HAP-1 (cell line): ENCODE measurements around the gene ARNT2.

Experiments
- DNase-seq, 2 experiments: peaks; one replicate each; pipeline ENCODE4 v3.0.0-alpha.2; 2016 to 2020; ENCODE audit warnings: low spot score in 2 of 2
- H3K27me3 ChIP-seq: fragments of 250-450 bp; sonication (Bioruptor Pico); 2 replicates; pipeline ENCODE4 v1.5.1; 2020; ENCODE audit warnings: low read depth, mild to moderate bottlenecking, moderate library complexity
- H3K36me3 ChIP-seq: fragments of 250-450 bp; sonication (Bioruptor Pico); replicated peaks from 2 replicates; pipeline ENCODE4 v1.5.1; 2020; ENCODE audit warnings: mild to moderate bottlenecking
- H3K4me1 ChIP-seq: fragments of 250-450 bp; sonication (Bioruptor Pico); 2 replicates; pipeline ENCODE4 v1.5.1; 2020; ENCODE audit warnings: mild to moderate bottlenecking
- H3K4me3 ChIP-seq: fragments of 250-450 bp; sonication (Bioruptor Pico); 2 replicates; pipeline ENCODE4 v1.5.1; 2020; ENCODE audit warnings: mild to moderate bottlenecking, moderate library complexity
- H3K9me3 ChIP-seq: fragments of 250-450 bp; sonication (Bioruptor Pico); 2 replicates; pipeline ENCODE4 v1.5.1; 2020; ENCODE audit warnings: mild to moderate bottlenecking, moderate library complexity
- in situ Hi-C: fragments of 300-500 bp; cut with MboI; formaldehyde crosslinking; loops from 3 replicates; pipeline ENCODE4 v1.14.3; 2020; ENCODE audit warnings: low sequenced_read_pairs, inconsistent platforms, mixed read lengths

Gene ARNT2

GRCh38 chr15:80485370-80486164, 81.4 kb downstream of the ARNT2 start:
- no peak for DNase-seq
- H3K9me3 ChIP-seq, result no peaks in the 10 kb centered on the region
- H3K4me1 ChIP-seq, result no peaks in the 10 kb centered on the region
- H3K36me3 ChIP-seq, result no peaks in the 10 kb centered on the region
- H3K4me3 ChIP-seq, result no peak overlapping the region
- in situ Hi-C loops, result no loop called here
- H3K27me3 ChIP-seq, result no peaks in the 10 kb centered on the region

GRCh38 chr15:80487839-80488390, 83.7 kb downstream of the ARNT2 start:
- Histone ChIP-seq H3K36me3 (no peaks in the 10 kb centered on the region), H3K4me1 (no peaks in the 10 kb centered on the region), H3K9me3 (no peaks in the 10 kb centered on the region), H3K4me3 (no peak overlapping the region), H3K27me3 (no peaks in the 10 kb centered on the region)
- no peak for DNase-seq
- in situ Hi-C loops, result no loop called here

- no peak overlapping the region for H3K4me3 ChIP-seq
- H3K4me1 ChIP-seq, result no peaks in the 10 kb centered on the region
- no peaks in the 10 kb centered on the region for H3K27me3 ChIP-seq
- no peaks in the 10 kb centered on the region for H3K36me3 ChIP-seq
- in situ Hi-C loops, result no loop called here
- H3K9me3 ChIP-seq, result no peaks in the 10 kb centered on the region
- DNase-seq, result no peak
Measured at GRCh38 chr15:80489030-80489594, 84.9 kb downstream of the ARNT2 start.

- Histone ChIP-seq H3K9me3 (no peaks in the 10 kb centered on the region), H3K4me3 (no peak overlapping the region), H3K36me3 (no peaks in the 10 kb centered on the region), H3K4me1 (no peaks in the 10 kb centered on the region), H3K27me3 (no peaks in the 10 kb centered on the region)
- in situ Hi-C loops, result no loop called here
- DNase-seq, result no peak
Measured at GRCh38 chr15:80490431-80490990, 86.3 kb downstream of the ARNT2 start.

GRCh38 chr15:80491163-80491847, 87.1 kb downstream of the ARNT2 start:
- no peaks in the 10 kb centered on the region for H3K27me3 ChIP-seq
- no peaks in the 10 kb centered on the region for H3K4me1 ChIP-seq
- H3K36me3 ChIP-seq, result no peaks in the 10 kb centered on the region
- H3K9me3 ChIP-seq, result no peaks in the 10 kb centered on the region
- in situ Hi-C loops, result no loop called here
- H3K4me3 ChIP-seq, result no peak overlapping the region
- no peak for DNase-seq

- in situ Hi-C loops, result no loop called here
- Histone ChIP-seq H3K27me3 (no peaks in the 10 kb centered on the region), H3K4me1 (no peaks in the 10 kb centered on the region), H3K36me3 (no peaks in the 10 kb centered on the region), H3K4me3 (no peak overlapping the region), H3K9me3 (no peaks in the 10 kb centered on the region)
- no peak for DNase-seq
Measured at GRCh38 chr15:80492409-80492808, 88.2 kb downstream of the ARNT2 start.

- Histone ChIP-seq H3K4me3 (no peak overlapping the region), H3K36me3 (no peaks in the 10 kb centered on the region), H3K27me3 (no peaks in the 10 kb centered on the region), H3K4me1 (no peaks in the 10 kb centered on the region), H3K9me3 (no peaks in the 10 kb centered on the region)
- in situ Hi-C loops, result no loop called here
- DNase-seq, result peak in 1 of 2 experiments; percentile 1
Measured at GRCh38 chr15:80492874-80493273, 88.7 kb downstream of the ARNT2 start.

- in situ Hi-C loops, result no loop called here
- no peak for DNase-seq
- no peaks in the 10 kb centered on the region for H3K9me3 ChIP-seq
- no peaks in the 10 kb centered on the region for H3K36me3 ChIP-seq
- no peaks in the 10 kb centered on the region for H3K27me3 ChIP-seq
- no peaks in the 10 kb centered on the region for H3K4me1 ChIP-seq
- H3K4me3 ChIP-seq, result no peak overlapping the region
Measured at GRCh38 chr15:80494351-80494751, 90.2 kb downstream of the ARNT2 start.

- no peak for DNase-seq
- H3K27me3 ChIP-seq, result no peaks in the 10 kb centered on the region
- in situ Hi-C loops, result no loop called here
- H3K9me3 ChIP-seq, result no peaks in the 10 kb centered on the region
- no peak overlapping the region for H3K4me3 ChIP-seq
- no peaks in the 10 kb centered on the region for H3K36me3 ChIP-seq
- no peaks in the 10 kb centered on the region for H3K4me1 ChIP-seq
Measured at GRCh38 chr15:80494756-80495155, 90.6 kb downstream of the ARNT2 start.

- no peak for DNase-seq
- no peaks in the 10 kb centered on the region for H3K36me3 ChIP-seq
- in situ Hi-C loops, result no loop called here
- H3K4me3 ChIP-seq, result no peak overlapping the region
- H3K27me3 ChIP-seq, result no peaks in the 10 kb centered on the region
- no peaks in the 10 kb centered on the region for H3K9me3 ChIP-seq
- H3K4me1 ChIP-seq, result no peaks in the 10 kb centered on the region
Measured at GRCh38 chr15:80495401-80495942, 91.3 kb downstream of the ARNT2 start.

GRCh38 chr15:80496096-80496495, 91.9 kb downstream of the ARNT2 start:
- H3K4me1 ChIP-seq, result no peaks in the 10 kb centered on the region

GRCh38 chr15:80497221-80497620, 93.0 kb downstream of the ARNT2 start:
- Histone ChIP-seq H3K4me3 (no peak overlapping the region), H3K36me3 (no peaks in the 10 kb centered on the region)
- in situ Hi-C loops, result no loop called here

More at GRCh38 chr15:80496096-80496495, 91.9 kb downstream of the ARNT2 start:
- Histone ChIP-seq H3K27me3 (no peaks in the 10 kb centered on the region), H3K9me3 (no peaks in the 10 kb centered on the region), H3K4me3 (no peak overlapping the region), H3K36me3 (no peaks in the 10 kb centered on the region)
- in situ Hi-C loops, result no loop called here
- no peak for DNase-seq

GRCh38 chr15:80498652-80499051, 94.5 kb downstream of the ARNT2 start:
- Histone ChIP-seq H3K4me1 (no peaks in the 10 kb centered on the region), H3K9me3 (no peaks in the 10 kb centered on the region), H3K36me3 (no peaks in the 10 kb centered on the region), H3K27me3 (no peaks in the 10 kb centered on the region), H3K4me3 (no peak overlapping the region)
- in situ Hi-C loops, result no loop called here
- DNase-seq, result no peak

More at GRCh38 chr15:80497221-80497620, 93.0 kb downstream of the ARNT2 start:
- Histone ChIP-seq H3K9me3 (no peaks in the 10 kb centered on the region), H3K4me1 (no peaks in the 10 kb centered on the region), H3K27me3 (no peaks in the 10 kb centered on the region)
- no peak for DNase-seq
